Activated CD8-positive, alpha-beta memory T cell treated with anti-CD3 and anti-CD28 coated beads for 48 hours (primary cell): Measurements from ENCODE around the gene LRRC37B.
"Not testable (repeated sequence)": the region's sequence is repeated elsewhere in the genome, so short reads cannot be mapped to it uniquely, and the experiment has no call there.

Source experiments
- DNase-seq, 3 experiments: peaks; one replicate each; pipeline ENCODE4 v3.0.0-alpha.2; 2020; ENCODE audit warnings: low read depth in 2 of 3, low spot score in 2 of 3

The LRRC37B gene

GRCh38 chr17:32084942-32085829, 78.0 kb downstream of the LRRC37B start:
- not testable (repeated sequence) for DNase-seq

GRCh38 chr17:32086833-32087232, 79.7 kb downstream of the LRRC37B start:
- not testable (repeated sequence) for DNase-seq

- DNase-seq = not testable (repeated sequence)
Observed at GRCh38 chr17:32092062-32092461, 84.9 kb downstream of the LRRC37B start.

- DNase-seq = no peak
Observed at GRCh38 chr17:32099686-32100085, 92.5 kb downstream of the LRRC37B start.

GRCh38 chr17:32100323-32100722, 93.1 kb downstream of the LRRC37B start:
- DNase-seq = not testable (repeated sequence)

GRCh38 chr17:32100971-32101631, 93.9 kb downstream of the LRRC37B start:
- no peak for DNase-seq

GRCh38 chr17:32102172-32102571, 95.0 kb downstream of the LRRC37B start:
- no peak for DNase-seq

GRCh38 chr17:32102646-32103186, 95.5 kb downstream of the LRRC37B start:
- no peak for DNase-seq
